Measurements from ENCODE around the gene DAPK1.

Gene DAPK1

DNA sequence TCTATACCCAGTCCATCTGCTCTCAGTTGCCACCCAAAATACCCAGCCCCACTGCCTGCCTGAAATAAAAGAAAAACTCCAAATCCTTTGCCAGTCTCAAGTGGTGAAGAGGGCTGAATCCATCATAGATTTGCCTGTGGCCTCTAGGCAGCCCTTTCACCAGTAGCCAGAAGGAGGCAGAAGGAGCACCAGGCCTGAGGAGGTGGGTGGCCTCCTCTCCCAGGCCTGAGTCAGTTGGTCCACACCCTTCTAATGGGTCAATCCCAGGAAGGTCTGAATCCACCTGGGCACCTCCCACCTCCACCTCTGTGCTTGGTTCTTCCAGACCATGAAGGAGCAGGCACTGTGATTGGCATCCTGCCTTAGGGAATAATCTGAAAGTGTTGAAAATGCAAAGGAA, 97.0 kb downstream of the DAPK1 start:
- DNase-seq = no peak

DNA sequence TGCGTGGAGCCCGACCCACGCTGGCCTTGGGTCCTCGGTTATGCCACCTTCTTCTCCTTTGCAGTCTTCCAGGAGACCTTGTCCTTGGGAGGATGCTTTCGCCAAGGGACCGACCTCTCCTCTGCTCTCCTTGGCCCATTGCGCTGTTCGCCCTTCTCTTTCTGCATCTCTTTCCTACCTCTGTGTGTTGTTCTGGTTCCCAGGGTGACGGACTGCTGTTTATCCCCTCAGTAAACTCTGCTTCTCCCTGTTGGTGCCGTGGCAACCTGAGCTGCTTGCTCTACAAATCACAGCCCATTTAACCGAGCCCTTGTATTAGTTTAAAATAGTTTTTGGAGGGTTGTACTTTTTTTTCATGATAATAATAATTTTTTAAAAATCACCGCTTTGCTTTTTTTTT, 97.9 kb downstream of the DAPK1 start:
- DNase-seq = no peak

DNA sequence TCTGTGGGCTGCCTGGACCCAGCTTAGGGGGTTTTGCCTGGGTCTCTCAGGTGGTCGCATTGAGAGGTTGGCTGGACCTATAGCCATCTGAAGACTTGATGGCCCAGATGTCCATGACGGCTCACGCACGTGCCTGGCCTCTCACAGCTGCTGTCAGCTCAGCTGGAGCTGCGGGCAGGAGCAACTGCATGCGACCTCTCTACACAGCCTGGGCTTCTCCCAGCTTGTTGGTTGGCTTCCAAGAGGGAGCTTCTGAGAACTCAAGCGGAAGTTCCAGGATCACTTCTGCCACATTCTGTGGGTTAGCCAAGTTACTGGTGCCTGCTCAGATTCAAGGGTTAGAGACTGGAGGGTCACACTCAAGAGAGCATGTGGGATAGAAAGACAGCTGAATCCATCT, 99.2 kb downstream of the DAPK1 start:
- peak in 1 of 2 donors; percentile 33 for DNase-seq

DNA sequence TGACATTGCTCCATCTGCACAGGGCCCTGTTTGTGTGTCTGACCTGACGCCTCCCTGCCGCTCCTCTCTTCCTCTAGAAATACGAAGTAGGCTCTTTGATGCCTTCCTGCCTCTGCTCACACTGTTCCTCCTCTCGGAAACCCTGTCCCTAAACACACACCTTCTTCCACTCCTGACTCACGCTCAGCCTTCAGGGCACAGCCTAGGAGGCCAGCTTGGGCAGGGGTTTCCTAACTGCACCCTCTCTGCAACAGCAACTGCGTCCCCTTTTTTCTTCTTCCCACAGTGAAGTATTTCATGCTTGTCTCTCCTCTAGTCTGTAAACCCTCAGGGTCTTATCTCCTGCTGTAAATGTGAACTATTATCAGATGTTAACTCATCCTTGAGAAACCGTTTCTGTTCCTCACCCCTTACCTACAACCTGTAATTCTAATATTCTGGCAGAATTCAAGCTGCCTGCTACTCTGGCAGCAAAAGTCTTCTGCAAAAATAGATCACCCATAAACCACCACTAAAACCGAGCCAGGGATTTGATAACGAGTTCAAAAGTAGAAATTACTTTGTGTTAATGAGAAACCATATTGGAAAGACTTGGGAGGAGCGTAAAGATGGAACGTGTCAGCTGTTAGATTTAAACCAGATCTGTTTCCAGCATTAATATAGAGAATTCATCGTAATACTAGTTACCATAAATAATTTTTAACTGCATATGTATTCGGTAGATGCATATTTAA, 100.2 kb downstream of the DAPK1 start:
- no peak for DNase-seq

DNA sequence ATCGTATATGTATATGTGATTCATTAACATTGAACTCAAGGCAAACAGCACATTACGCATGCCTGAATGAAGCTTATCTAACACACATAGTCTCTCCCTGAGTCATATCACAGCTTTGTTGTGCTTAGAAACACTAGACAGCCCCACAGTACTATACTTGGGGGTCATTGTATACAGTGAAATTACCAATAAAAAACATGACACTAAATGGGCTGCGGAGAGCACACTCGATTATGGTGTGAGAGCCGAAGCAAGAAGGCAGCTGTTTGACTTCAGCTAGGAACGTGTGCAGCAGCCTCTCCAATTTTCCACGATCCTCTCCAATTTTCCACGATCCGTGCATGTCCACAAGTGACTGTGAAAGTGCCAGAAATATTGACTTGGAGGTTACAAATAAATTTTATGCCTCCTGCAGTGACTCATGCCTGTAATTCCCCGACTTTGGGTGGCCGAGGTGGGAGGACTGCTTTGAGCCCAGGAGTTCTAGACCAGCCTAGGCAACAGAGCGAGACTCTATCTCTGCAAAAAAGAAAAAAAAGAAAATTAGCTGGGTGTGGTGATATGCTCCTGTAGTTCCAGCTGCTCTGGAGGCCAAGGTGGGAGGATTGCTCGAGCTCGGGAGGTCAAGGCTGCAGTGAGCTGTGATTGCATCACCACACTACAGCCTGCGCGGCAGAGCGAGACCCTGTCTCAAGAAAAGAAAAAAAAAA, 102.4 kb downstream of the DAPK1 start:
- DNase-seq = no peak

DNA sequence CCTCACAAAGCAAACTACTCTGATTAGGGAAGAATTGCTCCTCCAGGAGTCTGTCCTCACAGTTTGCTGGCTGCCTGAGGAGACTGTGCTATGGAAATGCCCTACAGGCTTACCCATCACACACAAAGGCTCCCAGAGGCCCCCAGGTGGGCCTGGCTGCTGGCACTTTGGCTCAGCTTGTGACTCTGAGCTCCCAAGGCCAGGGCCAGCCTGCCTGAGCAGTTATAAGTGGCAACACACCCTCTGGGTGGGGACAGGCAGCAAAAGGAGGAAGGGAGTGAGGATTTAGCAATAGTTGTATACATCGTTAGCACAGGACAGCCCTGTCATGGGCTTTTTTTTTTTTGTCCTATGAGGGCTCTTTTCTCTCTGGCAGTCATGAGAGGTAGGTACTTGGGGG, 103.5 kb downstream of the DAPK1 start:
- DNase-seq = peak; percentile 90 to 93

DNA sequence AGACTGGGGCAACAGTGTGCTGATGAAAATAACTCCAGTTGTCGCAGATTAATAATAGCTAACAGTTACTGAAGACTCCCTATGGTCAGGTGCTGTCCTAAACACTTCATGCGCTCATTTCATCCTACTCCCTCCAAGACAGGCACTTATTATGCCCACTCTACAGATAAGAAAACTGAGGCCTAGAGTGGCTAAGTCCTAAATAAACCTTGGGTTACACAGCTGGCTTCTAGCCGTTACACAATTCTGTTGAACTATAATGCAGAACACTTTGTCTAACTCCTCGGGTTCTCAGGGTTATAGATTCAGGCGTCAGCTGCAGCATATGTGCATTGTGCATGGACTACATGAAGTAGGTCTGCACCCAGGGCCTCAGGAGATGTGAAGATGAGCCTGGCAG, 103.9 kb downstream of the DAPK1 start:
- DNase-seq = no peak

DNA sequence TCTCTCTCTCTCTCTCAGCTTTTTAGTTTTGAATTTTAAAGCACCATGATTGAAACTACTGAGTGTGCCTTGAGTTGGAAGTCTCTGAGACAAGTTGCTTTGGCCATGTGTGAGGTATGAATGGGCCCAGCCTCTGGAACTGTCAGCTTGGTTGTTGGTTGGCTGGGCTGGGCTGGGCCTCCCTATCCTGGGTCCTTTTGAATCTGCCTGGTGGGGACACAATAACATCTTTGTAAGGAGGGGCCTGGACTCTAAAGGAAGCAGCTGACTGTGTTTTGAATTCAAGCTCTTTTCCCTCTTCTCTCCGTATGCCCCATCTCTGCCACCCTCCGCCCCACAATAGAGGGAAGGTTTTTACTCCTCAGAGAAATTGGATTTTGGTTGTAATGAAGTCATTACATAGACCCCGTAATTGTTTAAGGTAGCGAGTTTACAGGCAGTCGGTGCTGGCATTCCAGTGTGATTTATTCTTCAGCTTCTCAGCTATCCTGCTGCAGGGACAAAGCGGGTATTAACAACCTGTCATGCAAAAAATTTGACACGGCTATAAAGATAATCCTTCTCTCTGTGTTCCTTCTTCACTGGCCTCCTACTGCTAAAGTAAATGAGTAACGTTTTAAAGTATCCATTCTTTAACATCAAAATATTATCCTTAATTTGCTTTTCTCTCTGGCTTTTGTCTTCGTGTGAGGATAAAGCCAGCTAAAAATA, 105.4 kb downstream of the DAPK1 start:
- DNase-seq = no peak

DNA sequence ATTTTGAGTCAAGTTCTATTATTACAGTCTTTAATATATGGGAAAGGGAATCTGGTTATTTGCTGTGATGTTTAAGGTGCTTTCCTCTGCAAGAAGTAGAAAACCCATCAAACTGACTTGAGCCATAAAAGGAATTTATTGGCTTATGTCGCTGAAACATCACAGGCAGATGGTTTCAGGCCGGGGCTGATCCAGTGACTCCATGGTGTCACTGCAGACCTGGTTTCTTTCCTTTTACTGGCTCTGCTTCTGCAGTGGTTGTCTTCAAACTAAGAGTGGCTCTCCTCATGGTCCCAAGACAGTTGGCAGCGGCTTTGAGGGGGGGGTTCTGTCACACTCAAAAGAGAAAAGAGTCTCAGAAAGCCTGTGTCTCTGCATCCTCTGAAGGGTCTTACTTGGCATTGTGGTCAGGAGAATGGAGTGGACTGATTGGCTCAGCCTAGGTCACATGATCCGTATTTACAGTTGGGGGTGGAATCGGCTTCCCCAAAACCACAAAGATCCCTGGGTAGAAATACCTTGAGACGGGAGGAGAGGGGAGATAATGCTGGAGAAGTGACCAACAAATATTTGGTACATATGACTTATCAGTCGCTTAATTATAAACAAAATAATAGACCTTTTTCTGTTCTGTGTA, 106.3 kb downstream of the DAPK1 start:
- no peak for DNase-seq

DNA sequence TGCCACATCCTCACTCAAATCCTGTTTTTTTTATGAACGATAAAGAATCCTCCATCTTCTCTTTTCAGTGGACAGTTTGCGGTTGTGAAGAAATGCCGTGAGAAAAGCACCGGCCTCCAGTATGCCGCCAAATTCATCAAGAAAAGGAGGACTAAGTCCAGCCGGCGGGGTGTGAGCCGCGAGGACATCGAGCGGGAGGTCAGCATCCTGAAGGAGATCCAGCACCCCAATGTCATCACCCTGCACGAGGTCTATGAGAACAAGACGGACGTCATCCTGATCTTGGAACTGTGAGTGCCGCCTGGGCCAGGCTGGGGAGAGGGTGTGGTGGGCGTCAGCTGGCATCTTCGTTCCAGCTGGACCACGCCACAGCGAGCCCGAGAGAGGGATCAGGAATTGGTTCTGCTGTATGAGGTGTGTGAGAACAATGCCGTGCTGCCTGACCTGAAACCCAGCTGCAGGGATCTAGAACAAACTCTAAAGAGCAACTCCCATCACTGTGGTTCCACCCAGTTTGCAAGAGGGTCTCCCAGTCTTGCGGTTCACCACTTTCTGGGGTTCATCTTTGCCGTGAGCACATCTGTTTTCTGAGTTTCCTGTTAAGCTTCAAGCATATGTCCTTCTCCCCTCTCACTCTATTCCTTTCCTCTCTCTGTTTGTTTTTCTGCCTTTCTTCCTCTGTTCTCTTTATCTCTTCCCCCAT, 107.4 kb downstream of the DAPK1 start:
- no peak for DNase-seq

DNA sequence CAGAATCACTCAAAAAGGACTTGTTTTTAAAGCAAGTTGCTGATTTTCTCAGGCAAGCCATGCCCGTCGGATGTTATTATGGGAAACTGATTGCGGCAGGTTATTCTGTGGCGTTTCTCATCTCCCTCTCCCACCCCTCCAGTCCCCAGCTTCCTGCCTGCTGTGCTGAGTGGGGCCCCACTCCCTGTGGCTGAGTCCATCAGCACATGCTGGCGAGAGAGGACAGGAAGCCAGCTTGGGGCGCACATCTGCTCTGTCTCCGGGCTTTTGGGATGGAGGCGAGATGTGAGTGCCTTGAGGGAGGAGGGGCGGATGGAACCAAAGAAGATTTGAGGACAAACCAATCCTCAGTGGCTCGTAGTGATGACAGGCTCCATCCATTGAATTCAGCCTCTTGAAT, 108.0 kb downstream of the DAPK1 start:
- DNase-seq = no peak

DNA sequence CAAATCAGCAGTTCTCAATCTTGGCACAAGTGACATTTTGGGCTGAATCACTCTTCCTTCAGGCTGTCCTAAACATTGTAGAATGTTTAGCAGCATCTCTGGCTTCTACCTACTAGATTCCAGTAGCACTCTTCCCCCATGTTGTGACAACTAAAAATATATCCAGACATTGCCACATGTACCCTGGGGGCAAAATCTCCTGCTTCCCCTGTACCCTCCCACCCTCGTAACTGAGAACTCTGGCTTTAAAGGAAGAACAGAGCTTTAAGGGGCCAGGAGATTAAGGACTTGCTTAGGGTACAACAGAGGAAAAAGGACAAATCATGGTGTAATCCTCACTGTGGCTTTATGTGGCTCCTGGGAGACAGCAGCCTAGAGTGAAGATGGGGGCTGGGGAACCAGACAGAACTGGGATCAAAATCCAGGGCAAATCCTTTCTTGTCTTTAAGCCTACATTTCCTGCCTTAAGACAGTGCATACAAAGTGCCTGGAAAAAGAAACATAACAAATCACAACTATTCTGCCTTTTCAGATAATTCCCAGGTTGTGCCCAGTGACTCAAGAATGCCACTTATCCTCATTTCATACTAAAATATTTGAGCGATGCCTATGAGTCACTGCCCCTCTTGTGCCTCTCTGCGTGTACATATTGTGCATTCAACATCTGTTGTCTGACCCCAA, 109.3 kb downstream of the DAPK1 start:
- DNase-seq = no peak

DNA sequence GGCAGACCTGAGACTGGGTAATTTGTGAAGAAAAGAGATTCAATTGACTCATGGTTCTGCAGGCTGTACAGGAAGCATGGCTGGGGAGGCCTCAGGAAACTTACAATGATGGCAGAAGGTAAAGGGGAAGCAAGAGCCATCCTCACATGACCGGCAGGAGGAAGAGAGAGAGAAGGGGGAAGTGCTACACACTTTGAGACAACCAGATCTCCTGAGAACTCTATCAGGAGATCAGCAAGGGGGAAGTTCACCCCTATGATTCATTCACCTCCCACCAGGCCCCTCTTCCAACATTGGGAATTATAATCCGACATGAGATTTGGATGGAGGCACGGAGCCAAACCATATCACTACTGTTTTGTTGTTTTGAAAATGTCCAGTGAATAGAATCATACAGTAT, 110.2 kb downstream of the DAPK1 start:
- peak; percentile 86 to 87 for DNase-seq

DNA sequence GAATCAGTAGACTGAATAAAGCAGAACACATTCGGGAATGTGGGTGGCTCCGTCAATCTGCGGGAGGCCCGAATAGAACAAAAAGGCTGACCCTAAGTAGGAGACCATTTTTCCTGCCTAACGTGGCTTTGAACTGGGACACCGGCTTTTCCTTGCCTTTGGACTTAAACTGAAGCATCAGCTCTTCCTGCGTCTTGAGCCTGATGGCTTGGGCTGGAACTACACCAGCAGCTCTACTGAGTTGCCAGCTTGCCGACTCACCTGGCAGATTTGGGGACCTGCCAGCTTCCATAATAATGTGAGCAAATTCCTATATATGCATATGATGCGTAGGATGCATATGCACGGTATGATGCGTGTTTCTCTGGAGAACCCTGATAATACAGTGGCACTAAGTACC, 111.3 kb downstream of the DAPK1 start:
- no peak for DNase-seq

DNA sequence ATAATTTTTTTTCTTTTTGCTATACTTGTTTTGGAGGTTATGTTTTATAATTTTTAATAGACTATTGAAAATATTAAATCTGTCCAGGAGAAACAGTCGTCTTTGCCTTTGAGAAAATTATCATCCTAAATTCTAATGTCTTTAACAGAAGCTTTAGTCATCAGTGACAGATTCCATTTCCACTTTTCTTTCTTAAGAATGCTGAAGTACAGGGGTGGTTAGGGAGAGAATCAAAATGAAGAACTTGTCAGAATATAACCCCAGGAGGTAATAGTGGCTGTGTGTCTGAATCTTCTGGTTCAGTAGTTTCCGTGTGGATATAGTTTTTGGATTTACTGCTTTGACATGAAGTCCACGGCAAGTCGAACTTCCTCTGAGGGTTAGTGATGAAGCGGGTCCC, 111.8 kb downstream of the DAPK1 start:
- peak in 1 of 2 donors; percentile 37 for DNase-seq

DNA sequence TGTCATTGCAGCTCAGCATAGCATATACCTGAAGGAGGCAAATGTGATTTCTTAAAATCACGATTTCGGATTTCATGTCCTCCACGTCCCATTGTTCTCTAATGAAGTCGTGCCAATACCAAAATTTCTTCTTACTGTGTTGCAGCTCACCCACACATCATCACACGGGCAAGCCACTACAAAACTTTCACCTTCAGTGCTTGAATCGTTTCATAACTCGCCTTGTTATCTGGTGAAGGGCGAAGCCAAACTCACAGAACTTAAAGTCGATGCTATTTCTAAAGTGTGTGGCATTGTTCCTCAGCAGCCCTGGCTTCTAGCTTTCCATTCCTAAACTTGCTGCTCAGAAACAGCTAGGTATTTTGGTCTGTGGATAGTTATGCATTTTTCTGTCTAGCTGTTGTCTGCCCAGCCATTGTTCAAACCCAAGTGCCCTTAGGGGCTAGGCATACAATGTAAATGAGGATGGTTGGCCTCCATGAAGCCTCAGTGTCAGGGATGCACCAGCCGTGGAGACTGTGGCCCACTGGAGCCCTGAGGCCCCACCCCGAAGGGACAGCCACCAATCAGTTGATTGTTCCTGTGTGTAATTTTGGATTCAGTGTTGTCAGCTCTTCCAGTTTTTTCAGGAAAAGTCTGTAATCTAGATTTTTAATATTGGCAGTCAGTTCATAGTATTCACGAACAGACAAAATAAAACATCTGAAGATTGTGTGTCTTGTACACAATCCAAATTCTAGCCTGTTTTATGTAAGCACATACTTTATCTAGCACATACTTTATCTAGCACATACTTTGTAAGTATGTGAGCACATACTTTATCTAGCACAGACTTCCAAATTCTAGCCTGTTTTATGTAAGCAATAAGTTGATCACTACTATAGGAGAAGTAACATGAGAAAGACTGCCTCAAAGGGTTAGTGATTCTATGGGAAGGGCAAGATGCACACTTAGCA, 112.8 kb downstream of the DAPK1 start:
- no peak for DNase-seq

DNA sequence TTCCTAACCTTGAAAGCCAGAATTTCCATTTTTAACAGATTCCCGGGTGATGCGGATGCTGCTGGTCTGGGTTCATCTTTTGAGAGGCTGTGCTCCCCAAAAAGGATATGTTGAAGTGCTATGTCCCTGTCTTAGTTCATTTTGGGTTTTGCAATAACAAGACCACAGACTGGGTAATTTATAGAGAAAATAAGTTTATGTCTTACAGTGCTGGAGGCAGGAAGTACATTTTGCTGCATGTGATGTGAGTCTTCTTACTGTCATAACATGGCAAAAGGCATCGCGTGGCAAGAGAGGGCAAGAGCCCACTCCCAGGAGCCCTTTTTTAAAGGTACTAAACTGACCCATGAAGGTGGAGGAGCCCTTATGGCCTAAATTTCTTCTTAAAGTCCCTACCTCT, 114.1 kb downstream of the DAPK1 start:
- peak; percentile 48 to 55 for DNase-seq

DNA sequence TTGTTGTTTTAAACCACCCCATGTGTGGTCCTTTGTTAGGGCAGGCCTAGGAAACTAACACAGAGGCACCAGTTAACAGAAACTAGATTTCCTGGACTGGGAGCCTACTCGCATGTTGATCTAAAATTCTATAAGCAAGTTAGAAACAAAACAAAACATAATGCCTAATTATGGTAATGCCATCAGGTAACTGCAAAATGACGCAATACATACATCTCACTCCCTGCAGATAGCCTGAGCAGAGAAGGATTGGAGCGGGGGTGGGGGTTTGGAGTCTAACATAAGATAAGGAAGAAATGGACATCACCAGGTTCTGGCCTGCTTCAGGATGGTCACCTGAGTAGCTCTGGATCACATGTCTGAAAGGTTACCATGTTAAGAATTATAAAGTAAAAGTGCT, 114.9 kb downstream of the DAPK1 start:
- DNase-seq = no peak

DNA sequence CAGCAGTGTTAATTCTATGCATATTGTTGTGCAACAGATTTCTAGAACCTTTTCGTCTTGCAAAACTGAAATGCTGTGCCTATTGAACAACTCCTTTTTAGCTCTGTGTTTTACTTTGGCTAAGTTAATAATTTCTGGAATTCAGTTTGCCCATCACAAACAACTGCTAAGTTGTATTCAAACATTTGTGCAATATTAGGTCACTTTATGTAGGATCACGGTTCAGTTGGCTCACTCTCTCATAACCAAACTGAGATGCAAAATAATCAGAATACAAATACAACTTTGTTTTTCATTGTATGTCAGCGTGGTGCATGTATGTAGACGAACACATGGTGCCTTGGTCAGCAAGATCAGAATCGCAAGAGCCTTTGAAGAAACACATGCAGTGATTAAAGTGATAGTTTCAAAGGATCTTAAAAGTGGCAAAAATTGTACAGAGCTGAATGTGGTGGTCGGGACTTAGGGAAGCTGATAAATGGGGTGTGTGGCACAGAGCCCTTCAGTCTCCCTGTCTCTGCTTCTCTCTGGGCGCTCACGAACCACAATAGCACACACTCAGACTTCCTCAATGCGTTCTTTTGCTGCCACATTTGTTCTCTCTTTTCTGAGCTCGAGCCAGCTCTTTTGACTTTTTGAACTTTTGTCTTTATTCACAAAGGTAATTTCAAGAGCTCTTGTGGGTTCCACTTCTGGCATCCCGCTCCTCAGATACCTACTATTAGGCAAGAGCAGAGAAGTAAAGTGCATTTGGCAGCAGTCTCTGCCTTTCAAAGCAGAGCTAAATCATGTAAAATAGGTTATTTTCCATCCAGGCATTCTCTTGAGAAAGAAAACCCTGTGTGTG, 115.8 kb downstream of the DAPK1 start:
- DNase-seq = peak; percentile 36 to 43

DNA sequence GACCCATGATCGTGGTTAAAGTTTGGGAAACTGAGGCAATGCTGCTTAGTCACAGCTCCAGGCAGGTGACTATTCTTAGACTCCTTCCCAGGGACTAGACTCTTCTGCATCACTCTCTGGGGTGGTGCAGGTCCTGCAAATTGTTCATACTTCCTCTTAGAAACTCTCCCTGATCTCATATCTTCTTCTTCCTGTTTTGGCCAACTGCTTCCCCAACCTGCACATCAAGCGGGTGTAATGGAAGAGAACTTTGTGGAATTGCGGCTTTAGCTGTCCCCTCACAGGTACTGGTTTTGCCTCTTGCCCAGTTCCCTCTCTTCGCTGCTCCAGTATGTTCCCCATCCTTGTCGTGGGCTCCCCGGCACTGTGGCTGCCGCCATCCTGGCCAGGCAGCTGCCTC, 116.7 kb downstream of the DAPK1 start:
- DNase-seq = peak; percentile 73 to 77

Data from inflammatory macrophage (primary cell).